Glomerular endothelial cell (primary cell): Measurements from ENCODE around the gene RNH1. TPM values are rescaled to one million over a fixed set of nuclear protein-coding genes. Genes with fewer than 3 reads are reported as not detected.

Experiments
- DNase-seq: peaks from one replicate; pipeline ENCODE4 v3.0.0-alpha.2; 2011; ENCODE audit warnings: low read depth, low spot score; ENCODE audit errors: extremely low read depth
- total RNA-seq: library from RNA; depleted of rRNA; stranded (reverse); fragments of >200 nt; gene quantifications from 2 replicates; pipeline ENCODE4 v1.2.3, GENCODE V29; 2015

The RNH1 gene
- total RNA-seq: 158 and 255 TPM in 2 replicates

- DNase-seq: peak; percentile 20
Observed at GRCh38 chr11:506995-507726, at the start of gene RNH1. Gene RNH1, minus strand, starts transcription at chr11:507242. Its CDS starts 5,080 bp downstream, at chr11:502162.

- no peak for DNase-seq
Observed at GRCh38 chr11:555780-556661, 49.0 kb upstream of the RNH1 start.

DNA sequence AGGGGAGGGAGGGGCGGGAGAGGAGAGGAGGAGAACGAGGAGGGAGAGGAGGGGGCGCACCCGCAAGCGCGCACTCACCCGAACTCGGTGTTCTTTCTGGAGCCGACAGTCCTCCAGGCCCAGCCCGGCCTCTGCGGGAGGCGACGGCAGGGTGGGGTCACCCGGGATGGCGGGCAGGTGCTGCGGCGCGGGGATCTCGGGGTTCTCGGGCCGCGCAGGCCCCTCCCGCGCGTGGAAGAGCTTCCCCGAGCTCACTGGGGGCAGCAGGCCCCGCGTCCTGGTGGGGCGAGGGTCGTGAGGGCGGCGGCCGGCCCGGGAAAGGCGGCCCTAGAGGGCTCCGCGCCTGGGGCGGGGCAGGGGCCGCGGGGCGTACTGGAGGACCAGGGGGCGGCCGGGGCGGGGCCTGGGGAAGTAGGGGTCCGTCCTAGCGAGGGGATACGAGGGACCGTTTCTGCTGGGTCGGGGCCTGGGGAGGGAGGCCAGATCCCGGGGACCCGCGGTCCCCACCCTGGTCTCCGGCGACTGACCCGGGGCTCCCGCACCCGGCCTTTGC lies 48.3 kb upstream of the RNH1 start:
- no peak for DNase-seq

DNA sequence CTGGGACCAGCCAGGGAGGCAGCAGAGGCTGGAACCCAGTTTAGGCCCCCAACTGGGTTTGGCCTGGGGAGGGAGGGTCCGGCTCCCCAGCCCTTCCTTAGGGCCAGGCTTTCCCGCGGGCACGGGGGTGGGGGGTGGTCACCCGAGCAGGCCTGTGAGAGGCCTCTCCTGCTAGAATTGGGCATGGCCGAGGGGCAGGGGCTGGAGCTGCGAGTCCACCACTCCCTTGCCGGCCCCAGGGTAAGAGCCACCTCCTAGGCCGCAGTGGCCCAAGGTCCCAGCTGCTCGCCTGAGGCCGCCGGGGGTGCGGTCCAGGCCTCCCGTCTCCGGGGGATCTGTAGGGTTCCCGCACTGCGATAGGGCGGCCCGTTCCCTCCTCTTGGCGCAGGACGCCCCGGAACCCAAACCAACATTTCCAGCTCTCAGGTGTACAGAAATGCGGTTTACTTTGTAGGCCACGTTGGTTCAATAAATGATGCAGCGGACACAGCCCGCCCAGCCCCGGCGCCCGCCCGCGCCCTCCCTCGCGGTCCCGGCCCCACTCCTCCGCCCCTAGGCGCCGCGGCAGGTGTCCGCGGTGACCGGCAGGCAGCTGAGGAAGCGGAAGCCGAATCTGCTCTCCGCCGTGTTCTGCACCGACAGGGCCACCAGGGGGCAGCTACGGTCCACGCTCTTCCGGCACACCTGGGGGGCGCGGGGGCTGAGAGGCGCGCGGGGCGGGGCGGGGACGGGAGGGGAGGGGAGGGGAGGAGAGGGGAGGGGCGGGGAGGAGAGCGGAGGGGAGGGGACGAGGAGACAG lies 47.6 kb upstream of the RNH1 start:
- DNase-seq: no peak

DNA sequence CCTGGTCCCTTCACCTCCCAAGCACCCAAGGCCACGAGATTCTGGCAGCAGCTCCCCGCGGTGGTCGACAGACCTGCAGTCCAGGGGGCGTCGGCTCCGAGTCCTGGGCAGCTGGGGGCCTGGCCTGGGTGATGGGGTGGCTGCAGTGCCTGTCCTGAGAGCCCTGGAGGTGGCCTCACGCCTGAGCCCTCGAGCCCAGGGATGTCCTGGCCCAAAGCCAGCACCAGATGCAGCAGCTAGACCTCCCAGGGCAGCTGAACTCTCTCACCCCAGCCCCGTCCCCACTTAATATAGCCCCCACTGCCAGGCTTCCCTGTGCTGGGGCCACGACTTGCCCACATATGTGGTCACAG lies 46.9 kb upstream of the RNH1 start:
- DNase-seq: no peak

DNA sequence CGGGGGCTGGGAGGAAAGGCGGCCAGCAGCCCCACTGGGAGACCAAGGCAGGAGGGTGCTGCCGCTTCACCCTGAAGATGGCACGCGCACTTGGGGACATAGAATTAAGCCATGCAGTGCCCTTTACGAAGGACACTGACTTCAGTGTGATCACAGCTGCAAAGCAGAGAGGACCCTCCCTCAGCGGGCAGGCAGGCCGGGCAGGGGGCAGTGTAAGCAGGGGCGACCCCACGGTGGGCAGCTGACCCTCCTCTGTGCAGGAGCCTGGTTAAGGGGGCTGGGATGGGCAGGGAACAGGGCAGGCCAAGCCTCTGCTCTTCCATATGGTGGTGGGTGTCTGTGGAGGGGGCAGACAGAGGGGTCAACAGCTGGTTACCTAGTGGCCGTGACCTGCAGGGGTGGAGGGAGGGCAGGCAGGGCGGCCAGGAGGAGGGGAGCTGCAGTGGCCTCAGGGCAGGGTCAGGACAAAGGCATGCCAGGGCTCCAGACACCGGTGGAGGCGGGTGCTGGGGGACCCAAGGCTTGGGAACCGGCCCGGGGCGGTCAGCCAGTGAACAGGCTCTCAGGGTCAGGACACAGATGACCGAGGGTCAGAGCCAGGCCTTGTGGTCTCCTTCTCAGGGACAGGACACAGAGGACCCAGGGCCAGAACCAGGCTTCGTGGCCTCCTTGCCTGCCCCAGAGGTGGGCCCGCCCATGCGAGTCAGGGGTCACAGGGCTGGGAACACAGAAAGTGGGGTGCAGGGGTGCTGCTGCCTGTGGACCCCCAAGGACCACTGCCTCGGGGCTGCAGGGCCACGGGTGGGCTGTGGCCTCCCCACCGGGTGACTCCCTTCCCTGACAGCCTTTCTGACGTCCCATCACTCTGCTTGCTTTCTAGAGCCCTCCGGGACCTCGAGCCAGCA lies 46.3 kb upstream of the RNH1 start:
- no peak for DNase-seq

DNA sequence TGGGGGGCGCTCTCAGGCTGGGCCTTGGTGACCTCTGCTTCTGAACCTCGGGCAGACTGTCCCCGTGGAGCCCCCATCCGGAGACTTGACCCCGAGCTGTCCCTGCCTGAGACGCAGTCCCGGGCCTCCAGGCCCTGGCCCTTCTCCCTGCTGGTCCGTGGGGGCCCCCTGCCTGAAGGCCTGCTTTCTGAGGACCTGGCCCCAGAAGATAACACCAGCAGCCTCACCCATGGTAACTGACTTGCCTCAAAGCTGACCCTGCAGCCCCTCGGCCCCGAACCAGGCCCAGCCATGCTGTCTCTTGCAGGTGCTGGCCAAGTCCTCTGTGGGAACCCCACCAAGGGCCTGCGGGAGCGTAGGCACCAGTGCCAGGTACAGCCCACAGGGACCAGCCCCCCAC lies 44.6 kb upstream of the RNH1 start:
- no peak for DNase-seq

- no peak for DNase-seq
Observed at GRCh38 chr11:551131-551530, 44.1 kb upstream of the RNH1 start.

DNA sequence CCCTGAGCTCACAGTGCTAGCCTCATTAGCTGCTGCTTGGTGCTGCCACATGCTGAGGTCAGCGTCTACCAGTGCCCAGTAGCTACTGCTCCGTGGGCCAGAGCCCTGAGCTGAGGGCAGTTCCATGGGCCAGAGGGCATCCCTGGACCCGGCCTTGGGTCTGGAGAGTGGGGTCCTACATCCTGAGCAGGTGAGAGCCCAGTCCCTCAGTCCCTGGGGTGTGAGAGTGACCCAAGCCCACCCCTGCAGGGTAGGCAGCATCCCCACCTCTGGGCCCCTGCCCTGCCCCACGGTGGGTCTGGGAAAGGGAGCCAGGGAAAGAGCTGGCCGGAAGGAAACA lies 43.7 kb upstream of the RNH1 start:
- DNase-seq: no peak

- no peak for DNase-seq
Observed at GRCh38 chr11:550021-550745, 43.1 kb upstream of the RNH1 start.

DNA sequence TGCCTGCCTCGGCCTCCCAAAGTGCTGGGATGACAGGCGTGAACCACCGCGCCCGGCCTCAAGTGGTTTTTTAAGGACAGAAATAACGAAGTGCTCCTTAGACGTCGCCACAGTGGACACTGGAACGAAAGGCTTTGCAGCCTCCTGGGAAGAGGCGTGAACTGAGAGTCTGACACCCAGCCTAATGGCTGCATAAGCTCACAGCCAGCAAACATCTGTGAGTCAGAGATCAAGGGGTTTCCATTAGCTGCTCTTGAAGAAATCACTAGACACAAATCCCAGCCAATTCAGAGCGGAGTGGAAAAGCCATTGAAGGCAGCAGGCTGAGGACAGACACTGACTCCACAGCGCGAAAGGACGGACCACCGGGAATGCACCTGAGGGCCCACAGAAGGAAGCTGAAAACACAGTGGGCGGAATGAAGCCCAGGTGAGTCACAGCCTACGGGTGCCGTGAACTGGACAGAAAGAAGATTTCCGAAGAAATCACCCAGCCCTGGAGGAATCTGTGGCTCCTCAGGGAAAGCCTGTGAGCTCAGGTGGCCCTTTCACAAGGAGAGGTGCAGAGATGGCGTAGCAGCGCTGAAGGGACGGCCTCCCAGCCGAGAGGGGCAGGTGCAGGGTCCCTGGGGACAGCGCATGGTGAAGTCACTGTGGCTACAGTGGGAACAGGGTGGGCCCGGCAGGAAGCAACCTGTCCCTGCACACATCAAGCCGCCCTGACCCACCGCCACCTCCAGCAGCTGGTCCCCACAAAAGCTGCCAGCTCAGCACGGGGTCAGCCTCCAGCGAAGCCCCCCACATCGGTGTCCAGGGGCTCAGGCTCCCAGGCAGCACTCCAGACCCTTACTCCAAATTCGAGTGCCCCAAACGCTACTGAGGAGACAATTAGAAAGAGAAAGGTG lies 41.9 kb upstream of the RNH1 start:
- no peak for DNase-seq

- DNase-seq: no peak
Observed at GRCh38 chr11:545171-545570, 38.1 kb upstream of the RNH1 start.

DNA sequence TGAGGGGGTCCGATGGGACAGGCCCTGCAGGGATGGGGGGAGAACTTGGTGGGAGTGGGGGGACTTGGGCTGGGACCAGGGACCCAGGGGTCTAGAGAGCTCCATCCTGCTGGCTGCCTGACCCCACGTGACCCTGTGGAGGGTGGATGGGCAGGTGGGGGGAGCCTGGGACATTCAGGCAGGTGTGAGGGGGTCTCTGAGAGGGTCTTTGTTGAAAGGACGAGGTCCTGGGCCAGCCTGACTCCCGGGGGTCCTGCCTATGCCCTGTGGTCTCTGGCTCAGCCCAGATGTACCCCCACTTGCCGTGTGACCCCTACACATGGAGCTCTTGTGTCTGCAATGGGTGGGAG lies 37.8 kb upstream of the RNH1 start:
- no peak for DNase-seq

GRCh38 chr11:541433-541885 lies 34.4 kb upstream of the RNH1 start:
- no peak for DNase-seq

DNA sequence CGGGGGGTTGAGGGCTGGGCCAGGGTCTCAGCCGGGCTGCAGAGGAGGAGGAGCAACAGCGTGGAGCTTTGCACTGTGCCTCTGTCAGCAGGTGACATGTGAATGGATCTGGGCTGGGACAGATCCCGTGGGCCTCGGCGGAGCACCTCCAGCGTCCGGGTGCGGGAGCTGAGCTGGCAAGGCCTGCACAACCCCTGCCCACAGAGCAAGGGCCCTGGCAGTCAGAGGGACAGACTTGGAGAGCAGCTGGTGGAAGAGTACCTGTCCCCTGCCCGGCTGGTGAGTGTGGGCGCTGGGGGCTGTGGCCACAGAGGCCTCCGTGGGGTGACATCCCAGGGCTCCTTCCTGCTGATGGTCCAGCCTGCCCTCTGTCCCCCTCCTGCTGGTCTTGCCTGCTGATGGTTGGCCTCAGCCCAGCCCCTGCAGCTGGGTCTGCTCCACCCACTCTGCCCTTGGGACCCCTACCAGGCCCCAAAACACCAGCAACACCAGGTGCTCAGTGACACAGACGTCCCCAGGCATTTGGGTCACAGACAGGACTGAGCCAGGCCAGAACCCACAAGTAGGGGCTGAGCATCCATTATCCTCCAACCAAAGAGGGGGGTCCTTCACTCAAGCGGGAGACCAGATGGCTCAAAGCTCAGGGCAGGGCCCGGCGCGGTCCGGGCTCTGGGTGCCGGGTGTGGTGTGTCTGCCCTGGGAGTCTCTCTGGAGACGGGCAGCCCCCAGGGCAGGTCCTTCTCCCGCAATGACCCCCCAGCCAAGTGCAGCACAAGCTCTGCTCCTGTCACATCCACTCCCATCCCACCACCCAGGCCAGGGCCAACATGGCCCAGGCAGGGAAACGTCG lies 33.8 kb upstream of the RNH1 start:
- DNase-seq: no peak

DNA sequence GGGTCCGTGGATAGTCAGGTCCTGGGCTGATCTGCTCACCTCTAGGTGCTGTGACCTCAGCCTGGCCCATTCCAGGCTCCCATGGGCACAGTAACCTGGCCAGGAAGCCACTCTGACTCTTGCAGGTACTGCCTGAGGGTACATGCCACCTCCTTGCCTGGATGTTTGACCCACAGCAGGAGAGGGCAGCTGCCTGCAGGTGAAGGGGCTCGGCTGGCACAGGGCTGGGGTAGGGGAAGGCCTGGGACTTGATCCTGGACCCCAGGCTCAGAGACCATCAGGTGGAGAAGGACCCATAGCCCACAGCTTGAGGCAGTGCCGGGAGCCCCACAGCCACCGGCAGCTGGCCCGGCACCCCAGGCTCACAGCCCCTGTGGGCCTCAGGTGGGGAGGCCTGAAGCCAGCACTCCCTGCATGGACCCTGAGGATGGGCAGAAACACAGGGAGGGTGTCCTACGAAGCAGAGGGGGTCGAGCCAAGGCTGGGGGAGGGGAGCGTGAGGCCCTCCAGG lies 33.0 kb upstream of the RNH1 start:
- DNase-seq: no peak

DNA sequence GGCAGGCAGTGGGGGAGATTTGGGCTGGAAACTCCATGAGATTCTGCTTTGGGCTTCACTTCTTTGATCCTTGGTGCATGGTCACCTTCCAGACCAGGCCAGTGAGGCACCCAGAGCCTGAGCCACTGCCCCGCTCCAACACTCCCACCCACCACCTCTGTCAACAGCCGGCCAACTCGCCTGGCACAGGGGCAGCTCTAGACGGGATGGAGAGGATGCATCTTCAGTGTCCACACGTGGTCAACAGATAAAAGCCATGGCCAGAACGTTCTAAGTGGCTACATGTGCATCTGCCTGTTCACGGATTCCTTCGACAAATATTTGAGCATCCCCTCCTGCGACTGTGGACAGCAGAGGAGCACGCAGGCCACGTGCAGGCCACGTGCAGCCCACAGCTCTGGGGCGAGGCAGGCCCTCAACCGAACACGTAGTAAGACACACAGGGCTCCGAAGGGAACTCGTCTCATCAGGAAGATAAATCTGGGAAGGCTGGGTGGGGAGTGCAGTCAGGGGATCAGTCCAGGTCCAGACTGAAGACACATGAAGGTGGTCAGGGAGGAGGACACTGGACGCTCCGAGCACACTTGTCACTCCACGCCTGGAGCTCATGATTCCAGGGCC lies 31.5 kb upstream of the RNH1 start:
- no peak for DNase-seq
